Heart left ventricle (tissue), 16 donors: Measurements from ENCODE around the gene ATP2B2. TPM values are rescaled to one million over a fixed set of nuclear protein-coding genes. Genes with fewer than 3 reads are reported as not detected.

Source experiments
- ATAC-seq, 4 donors: fragments of 200-7000 bp; cut with Tn5 transposase; one replicate each; pipeline ENCODE4 v1.9.1; 2020 to 2022; ENCODE audit warnings: moderate library complexity in 4 of 4, mild to moderate bottlenecking in 3 of 4, moderate number of reproducible peaks in 1 of 4
- DNase-seq, 5 donors: peaks; one replicate each; pipeline ENCODE4 v3.0.0-alpha.2; 2020
- H3K27ac ChIP-seq, 12 donors: fragments of 200-600 bp; sonication (generic) in 4 of 12; one replicate each; pipeline versions ENCODE4 v1.5.0 to v1.8.0; 2016 to 2022; ENCODE audit warnings: mild to moderate bottlenecking in 2 of 12
- H3K27me3 ChIP-seq, 9 donors: fragments of 200-600 bp; sonication (generic) in 2 of 9; one replicate each; pipeline versions ENCODE4 v1.5.1 to v1.8.0; 2016 to 2022; ENCODE audit warnings: mild to moderate bottlenecking in 3 of 9
- H3K36me3 ChIP-seq, 9 donors: fragments of 200-600 bp; sonication (generic) in 2 of 9; one replicate each; pipeline versions ENCODE4 v1.5.0 to v1.8.0; 2018 to 2022; ENCODE audit warnings: mild to moderate bottlenecking in 2 of 9
- H3K4me1 ChIP-seq, 12 donors: fragments of 200-600 bp; sonication (generic) in 4 of 12; one replicate each; pipeline versions ENCODE4 v1.5.0 to v1.8.0; 2016 to 2022; ENCODE audit warnings: mild to moderate bottlenecking in 3 of 12
- H3K4me3 ChIP-seq, 12 donors: fragments of 200-600 bp; sonication (generic) in 4 of 12; one replicate each; pipeline versions ENCODE4 v1.5.0 to v1.8.0; 2017 to 2022; ENCODE audit warnings: mild to moderate bottlenecking in 9 of 12, moderate library complexity in 4 of 12
- H3K9me3 ChIP-seq, 12 donors: fragments of 200-600 bp; sonication (generic) in 4 of 12; one replicate each; pipeline versions ENCODE4 v1.5.0 to v1.8.0; 2016 to 2022; ENCODE audit warnings: mild to moderate bottlenecking in 1 of 12
- POLR2A ChIP-seq, 2 donors: fragments of 450-650 bp; IDR thresholded peaks; one replicate each; pipeline ENCODE4 v1.6.1; 2017; ENCODE audit warnings: antibody characterized with exemption in 2 of 2, mild to moderate bottlenecking in 2 of 2, moderate library complexity in 2 of 2
- WGBS, 4 donors: extraction: QIAGEN DNeasy Blood & Tissue Kit in 2 of 4; methylation state at CpG; one replicate each; pipeline versions ENCODE4 v1.1.5 to v1.1.7; 2013 to 2018; 5-methylcytosine and 5-hydroxymethylcytosine counted together
- intact Hi-C, 10 donors: fragments of 100-400 bp; cut with DNase I; formaldehyde crosslinking; loops; one replicate each; pipeline versions ENCODE4 v1.11.1 to v1.14.2; 2022
- polyA plus RNA-seq, 2 donors: library from polyadenylated mRNA; stranded (reverse); fragments of 200-250 nt; gene quantifications; one replicate each; pipeline ENCODE4 v1.2.3, GENCODE V29; 2013
- total RNA-seq, 9 donors: library from RNA; depleted of rRNA in 2 of 9; stranded (reverse); fragments of >200 nt in 2 of 9; fragmentation: NEBNext Ultra II Directional in 3 of 9; extraction: Animal tissue kit (Norgen Biotek cat#: 25700) in 3 of 9; gene quantifications; one replicate each; pipeline versions ENCODE4 v1.1.0 to v1.2.4, GENCODE V29; 2016 to 2023
- TF ChIP-seq, protein P1 (sequence below), 12 donors: fragments of 200-600 bp; sonication (generic) in 4 of 12; IDR thresholded peaks; one replicate each; pipeline versions ENCODE4 v1.5.0 to v1.8.0; 2018 to 2022; ENCODE audit warnings: antibody characterized with exemption in 12 of 12, mild to moderate bottlenecking in 5 of 12
- donor health status: ischemic (EF 13 %, LVEDD 7.1; RV severe dilation, severe dysfunction).
- donor health status: healthy with polysubstance abuse.
- donor health status: DM: no; HTN: yes; CAD: no.
- donor health status: DM: no; HTN: no; CAD: no.
- donor health status: ischemic (EF 25% LVEDD 6.9; RV normal size, moderate dysfunction).
- donor health status: ischemic (EF 25% LVEDD 5.7; RV mildly dilated, moderate dysfunction).
- donor health status: healthy.
- donor health status: DM: yes; HTN: yes; CAD: no.
- donor health status: ischemic (EF 35%, LVEDD 5.7; RV mildly dilated, moderate dysfunction).
- donor health status: nonischemic (EF 11% LVEDD 7.7; RV severe dilation, severe dysfunction).
- donor health status: DM: yes; HTN: yes; CAD: no.
- donor health status: PGD.
- donor health status: ischemic (EF 29% LVEDD 5.4; RV normal size, mild dysfunction).
- donor health status: nonischemic (EF 23%, LVEDD 6.1; RV moderate dilation, normal function).

Gene ATP2B2
- total and polyA plus RNA-seq, 11 donors, result 0.01 to 0.35 (median 0.12) TPM; not detected in 3

DNA sequence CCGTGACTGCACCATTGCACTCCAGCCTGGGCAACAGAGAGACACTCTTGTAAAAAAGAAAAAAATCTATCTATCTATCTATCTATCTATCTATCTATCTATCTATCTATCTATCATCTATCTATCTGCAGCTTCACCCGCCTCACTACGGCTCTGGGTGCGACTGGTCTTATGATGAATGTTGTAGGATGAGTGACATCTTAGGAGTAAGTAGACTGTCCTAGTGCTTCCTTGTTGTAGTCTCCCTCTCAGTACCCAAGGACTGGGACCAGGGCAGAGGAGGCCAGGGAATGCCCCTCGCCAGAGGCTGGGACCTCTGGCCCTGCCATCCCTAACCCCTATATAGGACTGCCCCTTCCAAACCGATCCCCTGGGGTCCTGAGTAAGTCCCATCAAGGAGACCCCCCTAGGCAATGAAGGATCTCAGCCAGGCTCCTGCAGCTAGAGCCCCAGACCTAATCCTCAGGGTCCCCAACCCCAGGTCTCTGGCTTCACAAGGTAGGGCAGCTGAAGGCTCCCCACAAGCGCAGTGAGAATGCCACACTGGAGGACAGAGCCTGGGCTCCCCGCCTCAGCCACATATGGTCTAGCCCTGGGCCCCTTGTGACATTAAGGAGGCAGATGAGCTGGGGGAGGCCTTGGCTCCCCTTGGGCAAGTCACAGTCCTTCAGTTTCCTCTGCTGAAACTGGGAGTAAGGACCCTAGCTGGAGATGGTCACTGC is 183.6 kb downstream of the ATP2B2 start:
- Histone ChIP-seq H3K9me3 (no peaks in the 10 kb centered on the region), H3K27ac (peak overlapping the region in 7 of 12 donors; percentile 78 to 91 (median 85)), H3K4me3 (peak overlapping the region in 11 of 12 donors; percentile 67 to 100 (median 88)), H3K4me1 (peaks cover 0 to 29% (median 19%) of the 10 kb centered on the region in 12 donors), H3K27me3 (no peaks in the 10 kb centered on the region), H3K36me3 (peaks cover 0 to 25% (median 21%) of the 10 kb centered on the region in 9 donors)
- ATAC-seq (peak in 1 of 4 donors; percentile 5), DNase-seq (no peak)
- WGBS, 4 donors, result 92 to 98% (median 95%) methylated on average over 4 to 8 of the region's 8 CpGs
- intact Hi-C loops, result no loop called here
- no peak for TF ChIP-seq POLR2A (IDR thresholded peaks at IDR 0.05)
- TF ChIP-seq, protein P1, sequence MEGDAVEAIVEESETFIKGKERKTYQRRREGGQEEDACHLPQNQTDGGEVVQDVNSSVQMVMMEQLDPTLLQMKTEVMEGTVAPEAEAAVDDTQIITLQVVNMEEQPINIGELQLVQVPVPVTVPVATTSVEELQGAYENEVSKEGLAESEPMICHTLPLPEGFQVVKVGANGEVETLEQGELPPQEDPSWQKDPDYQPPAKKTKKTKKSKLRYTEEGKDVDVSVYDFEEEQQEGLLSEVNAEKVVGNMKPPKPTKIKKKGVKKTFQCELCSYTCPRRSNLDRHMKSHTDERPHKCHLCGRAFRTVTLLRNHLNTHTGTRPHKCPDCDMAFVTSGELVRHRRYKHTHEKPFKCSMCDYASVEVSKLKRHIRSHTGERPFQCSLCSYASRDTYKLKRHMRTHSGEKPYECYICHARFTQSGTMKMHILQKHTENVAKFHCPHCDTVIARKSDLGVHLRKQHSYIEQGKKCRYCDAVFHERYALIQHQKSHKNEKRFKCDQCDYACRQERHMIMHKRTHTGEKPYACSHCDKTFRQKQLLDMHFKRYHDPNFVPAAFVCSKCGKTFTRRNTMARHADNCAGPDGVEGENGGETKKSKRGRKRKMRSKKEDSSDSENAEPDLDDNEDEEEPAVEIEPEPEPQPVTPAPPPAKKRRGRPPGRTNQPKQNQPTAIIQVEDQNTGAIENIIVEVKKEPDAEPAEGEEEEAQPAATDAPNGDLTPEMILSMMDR (IDR thresholded peaks at IDR 0.05), result no peak

- TF ChIP-seq, protein P1 (IDR thresholded peaks at IDR 0.05), result no peak
- no peak for TF ChIP-seq POLR2A (IDR thresholded peaks at IDR 0.05)
- Histone ChIP-seq H3K9me3 (no peaks in the 10 kb centered on the region), H3K27me3 (no peaks in the 10 kb centered on the region), H3K4me3 (peak overlapping the region; percentile 67 to 100 (median 88)), H3K36me3 (peaks cover 0 to 40% (median 36%) of the 10 kb centered on the region in 9 donors), H3K27ac (peak overlapping the region in 10 of 12 donors; percentile 73 to 92 (median 85)), H3K4me1 (peaks cover 0 to 33% (median 19%) of the 10 kb centered on the region in 12 donors)
- intact Hi-C loops, result no loop called here
- DNase-seq, result no peak
- peak in 1 of 4 donors; percentile 2 for ATAC-seq
- 0 to 1% (median 0%) methylated on average over 9 of the region's 9 CpGs for WGBS, 4 donors
Measured at GRCh38 chr3:10320320-10320677, 185.1 kb downstream of the ATP2B2 start.

DNA sequence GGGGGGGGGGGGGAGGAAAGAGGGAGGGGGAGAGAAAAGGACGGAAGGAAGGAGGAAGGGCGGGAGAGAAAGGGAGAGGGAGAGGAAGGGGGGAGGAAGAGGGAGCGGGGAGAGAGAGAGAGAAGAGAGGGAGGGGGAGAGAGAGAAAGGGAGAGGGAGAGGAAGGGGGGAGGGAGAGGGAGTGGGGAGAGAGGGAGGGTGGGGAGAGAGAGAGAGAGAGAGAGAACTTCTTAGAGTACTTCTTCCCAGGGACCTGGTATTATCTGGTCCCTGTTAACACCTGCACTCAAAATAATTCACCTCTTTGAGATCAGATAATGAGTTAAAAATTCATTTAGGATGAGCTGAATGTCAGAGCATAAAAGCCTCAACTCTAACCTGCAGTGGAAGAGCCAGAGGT is 185.6 kb downstream of the ATP2B2 start:
- intact Hi-C loops, result no loop called here

DNA sequence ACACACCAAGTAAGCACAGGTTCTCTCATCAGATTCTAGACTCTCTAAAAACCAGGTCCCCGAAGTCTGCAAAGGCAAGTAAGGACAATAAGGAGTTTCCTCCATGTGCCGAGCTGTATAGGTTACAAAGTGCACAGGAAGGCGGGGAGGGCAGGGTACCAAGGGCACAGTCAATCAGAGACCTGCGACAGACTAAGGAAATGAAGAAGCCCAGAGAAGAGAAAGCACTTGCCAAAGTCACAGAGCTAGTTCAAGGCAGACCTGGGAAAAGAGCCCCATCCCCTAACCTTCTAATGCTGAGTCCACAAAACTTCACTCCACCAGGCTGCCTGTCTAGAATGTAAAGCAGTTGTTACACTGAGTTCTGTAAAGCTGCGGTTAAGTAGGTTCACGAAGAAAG is 186.1 kb downstream of the ATP2B2 start:
- ATAC-seq (no peak), DNase-seq (no peak)
- H3K4me1 ChIP-seq, result peaks cover 0 to 33% (median 19%) of the 10 kb centered on the region in 12 donors
- intact Hi-C loops, result no loop called here
- WGBS, 4 donors, result 67 to 75% (median 70%) methylated on average over 6 of the region's 6 CpGs
- no peak overlapping the region for H3K27ac ChIP-seq
- H3K27me3 ChIP-seq, result no peaks in the 10 kb centered on the region
- peak overlapping the region in 3 of 12 donors; percentile 25 to 31 (median 30) for H3K4me3 ChIP-seq
- H3K9me3 ChIP-seq, result no peaks in the 10 kb centered on the region
- no peak for TF ChIP-seq POLR2A (IDR thresholded peaks at IDR 0.05)
- TF ChIP-seq, protein P1 (IDR thresholded peaks at IDR 0.05), result no peak
- peaks cover 0 to 50% (median 46%) of the 10 kb centered on the region in 9 donors for H3K36me3 ChIP-seq

More for the DNA sequence above, 185.6 kb downstream of the ATP2B2 start:
- WGBS, 4 donors, result 3 to 13% (median 11%) methylated on average over 3 of the region's 3 CpGs
- peak overlapping the region; percentile 67 to 100 (median 88) for H3K4me3 ChIP-seq
- no peaks in the 10 kb centered on the region for H3K9me3 ChIP-seq
- H3K27ac ChIP-seq, result peak overlapping the region in 2 of 12 donors; percentile 86 to 91
- peaks cover 0 to 45% (median 41%) of the 10 kb centered on the region in 9 donors for H3K36me3 ChIP-seq
- H3K27me3 ChIP-seq, result no peaks in the 10 kb centered on the region
- H3K4me1 ChIP-seq, result peaks cover 0 to 33% (median 19%) of the 10 kb centered on the region in 12 donors
- TF ChIP-seq, protein P1 (IDR thresholded peaks at IDR 0.05), result no peak
- TF ChIP-seq POLR2A (IDR thresholded peaks at IDR 0.05), result no peak
- DNase-seq (no peak), ATAC-seq (no peak)
